ENCODE results near the gene WIPF3. TPM values are rescaled to one million over a fixed set of nuclear protein-coding genes. Genes with fewer than 3 reads are reported as not detected.
A peak's percentile ranks its signal among the peaks of the same experiment; 100 is the strongest.

The WIPF3 gene
- total RNA-seq, 3 donors from 2014 or later = 0.16 to 3.2 (median 0.66) TPM

GRCh38 chr7:29940199-29940598 is 133.9 kb downstream of the WIPF3 start:
- intact Hi-C loops (cut with DNase I; ENCODE audit: low total_unique reads) = no loop called here
- H3K27ac ChIP-seq = no peak overlapping the region
- no peaks in the 10 kb centered on the region for H3K9me3 ChIP-seq
- H3K4me1 ChIP-seq = no peaks in the 10 kb centered on the region
- no peaks in the 10 kb centered on the region for H3K36me3 ChIP-seq
- no peak for DNase-seq (ENCODE audit: low spot score in 2 of 2)
- no peak overlapping the region for H3K4me3 ChIP-seq
- no peaks in the 10 kb centered on the region for H3K27me3 ChIP-seq
- TF ChIP-seq POLR2AphosphoS5 (IDR thresholded peaks at IDR 0.05) = no peak
- no peak for TF ChIP-seq POLR2A (IDR thresholded peaks at IDR 0.05)
- TF ChIP-seq CTCF (IDR thresholded peaks at IDR 0.05) = no peak

- no peak for DNase-seq (ENCODE audit: low spot score in 2 of 2)
- intact Hi-C loops (cut with DNase I; ENCODE audit: low total_unique reads) = no loop called here
- no peak overlapping the region for H3K27ac ChIP-seq
- no peaks in the 10 kb centered on the region for H3K36me3 ChIP-seq
- no peak for TF ChIP-seq POLR2AphosphoS5 (IDR thresholded peaks at IDR 0.05)
- no peak overlapping the region for H3K4me3 ChIP-seq
- H3K9me3 ChIP-seq = no peaks in the 10 kb centered on the region
- H3K4me1 ChIP-seq = no peaks in the 10 kb centered on the region
- no peaks in the 10 kb centered on the region for H3K27me3 ChIP-seq
Observed at GRCh38 chr7:29945259-29945809, 139.0 kb downstream of the WIPF3 start.

DNA sequence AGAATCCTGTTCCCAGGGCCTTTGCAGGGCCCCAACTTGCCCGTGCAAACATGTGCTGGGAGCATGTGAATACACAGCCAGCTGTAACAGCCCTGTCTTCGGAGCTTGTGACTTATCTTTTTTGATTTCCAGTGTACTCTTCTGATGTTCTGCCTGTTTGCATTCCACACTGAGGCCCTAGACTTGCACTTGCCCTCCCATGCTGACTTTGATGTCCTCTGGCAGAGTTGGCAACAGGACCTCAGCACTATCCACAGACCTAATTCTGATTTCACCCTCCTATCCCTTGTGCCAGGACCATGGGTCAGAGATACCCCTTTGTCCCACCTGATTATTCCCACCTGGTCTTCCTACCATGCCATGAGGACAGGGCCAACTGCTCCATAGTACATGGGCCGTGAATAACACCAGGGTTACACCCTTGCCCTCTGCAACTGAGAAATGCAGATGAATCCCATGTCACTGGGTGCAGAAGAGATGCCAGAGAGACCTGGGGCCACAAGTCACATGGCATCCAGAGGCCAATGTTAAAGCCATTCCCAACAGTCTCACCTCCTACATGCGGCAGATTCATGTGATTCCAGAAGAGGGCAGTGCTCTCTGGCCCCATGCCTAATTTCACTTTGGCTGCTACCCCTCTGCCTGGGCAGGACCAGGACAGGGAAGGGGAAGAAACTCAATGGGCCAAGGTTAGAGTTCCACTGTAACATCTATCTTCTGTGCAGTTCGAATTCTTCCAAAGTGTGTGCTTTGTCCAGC is 140.3 kb downstream of the WIPF3 start:
- intact Hi-C loops (cut with DNase I; ENCODE audit: low total_unique reads) = no loop called here

DNA sequence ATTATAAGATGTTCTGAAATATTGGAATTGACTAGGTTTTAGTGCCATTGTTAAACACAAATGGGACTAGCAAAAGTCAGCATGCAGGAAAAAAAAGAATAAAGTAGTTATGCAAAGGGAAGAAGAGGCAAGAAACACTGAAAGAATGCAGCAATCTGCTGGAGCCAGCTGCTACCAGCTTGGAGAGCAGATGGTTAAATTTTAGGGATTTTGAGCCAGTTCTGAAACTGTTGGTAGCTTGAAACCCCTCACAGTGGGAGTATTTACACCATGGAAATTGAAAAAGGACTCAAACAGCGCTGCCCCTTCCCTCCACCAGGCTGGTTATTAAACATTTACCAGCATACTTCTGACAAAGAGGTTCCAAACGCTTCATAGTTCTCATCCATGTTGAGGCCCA is 142.3 kb downstream of the WIPF3 start:
- Histone ChIP-seq H3K27me3 (no peaks in the 10 kb centered on the region), H3K36me3 (no peaks in the 10 kb centered on the region)
- no peak for DNase-seq (ENCODE audit: low spot score in 2 of 2)

More for the DNA sequence above, 140.3 kb downstream of the WIPF3 start:
- H3K27ac ChIP-seq = no peak overlapping the region
- no peaks in the 10 kb centered on the region for H3K9me3 ChIP-seq
- no peaks in the 10 kb centered on the region for H3K4me1 ChIP-seq
- no peak overlapping the region for H3K4me3 ChIP-seq
- no peaks in the 10 kb centered on the region for H3K27me3 ChIP-seq
- no peaks in the 10 kb centered on the region for H3K36me3 ChIP-seq
- no peak for DNase-seq (ENCODE audit: low spot score in 2 of 2)
- TF ChIP-seq CTCF (IDR thresholded peaks at IDR 0.05) (peak in 1 of 3 donors; percentile 22), POLR2A (IDR thresholded peaks at IDR 0.05) (no peak)

DNA sequence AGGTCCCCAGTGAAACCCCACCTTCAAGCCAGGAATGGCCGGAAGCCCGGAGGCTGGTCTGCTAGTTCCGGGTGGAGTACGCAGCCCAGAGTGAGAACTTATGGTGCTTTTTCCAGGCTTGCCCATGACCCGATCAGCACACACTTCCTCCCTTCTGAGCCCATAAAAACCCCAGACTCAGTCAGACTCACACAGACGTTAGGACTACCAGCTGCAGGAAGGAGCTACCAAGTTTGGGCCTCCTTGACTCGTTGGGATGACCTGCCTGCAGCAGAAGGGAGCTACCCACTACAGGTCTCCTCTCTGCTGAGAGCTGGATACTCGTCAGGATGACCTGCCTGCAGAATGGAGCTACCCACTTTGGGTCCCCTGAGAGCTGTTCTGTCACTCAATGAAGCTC is 144.2 kb downstream of the WIPF3 start:
- intact Hi-C loops (cut with DNase I; ENCODE audit: low total_unique reads) = no loop called here
- no peak overlapping the region for H3K27ac ChIP-seq
- no peaks in the 10 kb centered on the region for H3K4me1 ChIP-seq
- no peak overlapping the region for H3K4me3 ChIP-seq
- no peaks in the 10 kb centered on the region for H3K9me3 ChIP-seq
- no peaks in the 10 kb centered on the region for H3K27me3 ChIP-seq
- no peaks in the 10 kb centered on the region for H3K36me3 ChIP-seq
- TF ChIP-seq POLR2A (IDR thresholded peaks at IDR 0.05) = no peak
- DNase-seq (ENCODE audit: low spot score in 2 of 2) = no peak

More for the DNA sequence above, 142.3 kb downstream of the WIPF3 start:
- H3K4me3 ChIP-seq = no peak overlapping the region
- no peaks in the 10 kb centered on the region for H3K4me1 ChIP-seq
- no peak for TF ChIP-seq POLR2A (IDR thresholded peaks at IDR 0.05)
- TF ChIP-seq POLR2AphosphoS5 (IDR thresholded peaks at IDR 0.05) = no peak
- no peak for TF ChIP-seq CTCF (IDR thresholded peaks at IDR 0.05)
- no peak overlapping the region for H3K27ac ChIP-seq
- no peaks in the 10 kb centered on the region for H3K9me3 ChIP-seq
- intact Hi-C loops (cut with DNase I; ENCODE audit: low total_unique reads) = no loop called here

DNA sequence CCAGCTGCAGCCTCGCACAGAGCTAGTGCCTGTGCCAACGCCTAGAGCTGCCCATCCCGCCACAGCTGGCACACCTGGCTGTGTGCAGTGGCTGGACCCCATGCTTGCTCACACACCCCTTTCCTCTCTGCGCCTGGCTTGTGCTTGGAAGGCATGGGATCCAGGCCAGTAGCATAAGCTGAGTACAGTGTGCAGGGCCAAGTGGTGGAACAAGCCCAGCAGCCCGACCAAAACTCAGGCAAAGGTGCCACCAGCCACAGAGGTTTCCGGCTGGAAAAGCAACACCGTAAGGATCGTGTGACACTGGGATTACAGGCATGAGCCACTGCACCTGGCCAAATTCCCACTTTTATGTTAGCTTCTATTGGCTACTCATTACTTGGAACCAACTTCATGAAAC is 144.9 kb downstream of the WIPF3 start:
- intact Hi-C loops (cut with DNase I; ENCODE audit: low total_unique reads) = no loop called here
- H3K9me3 ChIP-seq = no peaks in the 10 kb centered on the region

More for the DNA sequence above, 144.9 kb downstream of the WIPF3 start:
- DNase-seq (ENCODE audit: low spot score in 2 of 2) = no peak
- Histone ChIP-seq H3K36me3 (no peaks in the 10 kb centered on the region), H3K4me1 (no peaks in the 10 kb centered on the region), H3K27me3 (no peaks in the 10 kb centered on the region), H3K27ac (no peak overlapping the region), H3K4me3 (no peak overlapping the region)
- TF ChIP-seq POLR2A (IDR thresholded peaks at IDR 0.05) = no peak
- TF ChIP-seq CTCF (IDR thresholded peaks at IDR 0.05) = no peak
- TF ChIP-seq POLR2AphosphoS5 (IDR thresholded peaks at IDR 0.05) = no peak
